ENCODE data around the gene DOCK11.

Gene DOCK11

DNA sequence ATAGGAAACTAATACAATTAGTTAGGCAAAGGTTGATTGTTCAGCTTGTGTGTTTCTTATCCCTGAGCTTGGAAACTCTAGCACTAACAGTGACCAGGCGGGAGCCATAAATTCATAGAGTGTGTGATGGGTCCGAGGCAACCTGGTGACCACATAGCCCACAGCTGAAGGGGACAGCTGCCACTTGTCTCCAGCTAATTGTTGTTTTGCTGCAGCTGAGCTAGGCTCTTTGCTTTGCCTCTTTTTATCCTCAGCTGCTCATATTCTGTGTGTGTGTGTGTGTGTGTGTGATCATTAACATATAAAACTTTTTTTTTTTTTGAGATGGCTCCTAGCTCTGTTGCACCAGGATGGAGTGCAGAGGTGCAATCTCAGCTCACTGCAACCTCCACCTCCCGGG, 53.2 kb downstream of the DOCK11 start:
- Histone ChIP-seq H3K9me3 (ENCODE audit: insufficient read depth, low read depth, low read length) (no peaks in the 10 kb centered on the region), H3K9ac (ENCODE audit: low read depth, low read length, poor library complexity, severe bottlenecking) (no peak overlapping the region), H3K9me2 (replicated peaks; ENCODE audit: low read depth, low read length) (no peaks in the 10 kb centered on the region), H3K4me2 (ENCODE audit: low read depth, low read length, poor library complexity, severe bottlenecking) (no peak overlapping the region), H3K4me3 (ENCODE audit: low read length, poor library complexity, severe bottlenecking) (no peak overlapping the region), H4K20me1 (ENCODE audit: insufficient read depth, low read length, poor library complexity, severe bottlenecking) (no peaks in the 10 kb centered on the region), H2AFZ (ENCODE audit: low read length) (no peak overlapping the region), H3K79me2 (ENCODE audit: insufficient read depth, low read length) (no peaks in the 10 kb centered on the region), H3K27me3 (ENCODE audit: insufficient read depth, low read length, poor library complexity, severe bottlenecking) (no peaks in the 10 kb centered on the region), H3K4me1 (ENCODE audit: insufficient read depth, low read length, poor library complexity, severe bottlenecking) (no peaks in the 10 kb centered on the region), H3F3A (ENCODE audit: low read depth) (no peaks in the 10 kb centered on the region), H3K36me3 (ENCODE audit: insufficient read depth, low read length) (peaks cover 22% of the 10 kb centered on the region; the same call in 1 of the 2 replicates)
- no peak for TF ChIP-seq EZH2phosphoT487 (IDR thresholded peaks at IDR 0.05; ENCODE audit: borderline replicate concordance)
- TF ChIP-seq, protein P1, sequence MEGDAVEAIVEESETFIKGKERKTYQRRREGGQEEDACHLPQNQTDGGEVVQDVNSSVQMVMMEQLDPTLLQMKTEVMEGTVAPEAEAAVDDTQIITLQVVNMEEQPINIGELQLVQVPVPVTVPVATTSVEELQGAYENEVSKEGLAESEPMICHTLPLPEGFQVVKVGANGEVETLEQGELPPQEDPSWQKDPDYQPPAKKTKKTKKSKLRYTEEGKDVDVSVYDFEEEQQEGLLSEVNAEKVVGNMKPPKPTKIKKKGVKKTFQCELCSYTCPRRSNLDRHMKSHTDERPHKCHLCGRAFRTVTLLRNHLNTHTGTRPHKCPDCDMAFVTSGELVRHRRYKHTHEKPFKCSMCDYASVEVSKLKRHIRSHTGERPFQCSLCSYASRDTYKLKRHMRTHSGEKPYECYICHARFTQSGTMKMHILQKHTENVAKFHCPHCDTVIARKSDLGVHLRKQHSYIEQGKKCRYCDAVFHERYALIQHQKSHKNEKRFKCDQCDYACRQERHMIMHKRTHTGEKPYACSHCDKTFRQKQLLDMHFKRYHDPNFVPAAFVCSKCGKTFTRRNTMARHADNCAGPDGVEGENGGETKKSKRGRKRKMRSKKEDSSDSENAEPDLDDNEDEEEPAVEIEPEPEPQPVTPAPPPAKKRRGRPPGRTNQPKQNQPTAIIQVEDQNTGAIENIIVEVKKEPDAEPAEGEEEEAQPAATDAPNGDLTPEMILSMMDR (conservative IDR thresholded peaks at IDR 0.05; ENCODE audit: low read length), result no peak

DNA sequence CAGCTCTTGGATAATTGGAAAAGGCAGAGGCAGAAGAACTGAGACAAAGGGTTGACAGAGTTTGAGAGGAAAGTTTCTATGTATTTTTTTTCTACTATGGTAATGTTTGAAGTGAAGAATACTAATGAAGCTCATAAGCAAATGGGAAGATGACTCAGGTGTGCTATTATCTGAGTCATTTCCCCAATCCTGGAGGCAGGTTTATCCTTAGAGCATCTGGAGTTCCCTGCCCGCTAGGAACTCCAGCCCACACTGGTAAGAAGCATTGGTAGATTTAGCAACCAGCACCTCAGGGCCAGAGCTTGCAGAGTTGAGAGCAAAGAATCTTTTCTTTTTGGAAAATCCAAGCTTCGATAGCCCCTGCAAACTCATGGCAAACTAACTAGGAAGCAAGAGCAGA, 55.2 kb downstream of the DOCK11 start:
- Histone ChIP-seq H3K9me3 (ENCODE audit: insufficient read depth, low read depth, low read length) (no peaks in the 10 kb centered on the region), H3K4me3 (ENCODE audit: low read length, poor library complexity, severe bottlenecking) (no peak overlapping the region), H3K9me2 (replicated peaks; ENCODE audit: low read depth, low read length) (no peaks in the 10 kb centered on the region), H3K36me3 (ENCODE audit: insufficient read depth, low read length) (peaks cover 8% of the 10 kb centered on the region; the same call in 1 of the 2 replicates), H3K4me2 (ENCODE audit: low read depth, low read length, poor library complexity, severe bottlenecking) (no peak overlapping the region), H3F3A (ENCODE audit: low read depth) (no peaks in the 10 kb centered on the region), H2AFZ (ENCODE audit: low read length) (no peak overlapping the region), H3K4me1 (ENCODE audit: insufficient read depth, low read length, poor library complexity, severe bottlenecking) (no peaks in the 10 kb centered on the region), H3K9ac (ENCODE audit: low read depth, low read length, poor library complexity, severe bottlenecking) (no peak overlapping the region), H3K27me3 (ENCODE audit: insufficient read depth, low read length, poor library complexity, severe bottlenecking) (no peaks in the 10 kb centered on the region), H4K20me1 (ENCODE audit: insufficient read depth, low read length, poor library complexity, severe bottlenecking) (no peaks in the 10 kb centered on the region), H3K79me2 (ENCODE audit: insufficient read depth, low read length) (no peaks in the 10 kb centered on the region)
- TF ChIP-seq, protein P1 (conservative IDR thresholded peaks at IDR 0.05; ENCODE audit: low read length), result no peak

DNA sequence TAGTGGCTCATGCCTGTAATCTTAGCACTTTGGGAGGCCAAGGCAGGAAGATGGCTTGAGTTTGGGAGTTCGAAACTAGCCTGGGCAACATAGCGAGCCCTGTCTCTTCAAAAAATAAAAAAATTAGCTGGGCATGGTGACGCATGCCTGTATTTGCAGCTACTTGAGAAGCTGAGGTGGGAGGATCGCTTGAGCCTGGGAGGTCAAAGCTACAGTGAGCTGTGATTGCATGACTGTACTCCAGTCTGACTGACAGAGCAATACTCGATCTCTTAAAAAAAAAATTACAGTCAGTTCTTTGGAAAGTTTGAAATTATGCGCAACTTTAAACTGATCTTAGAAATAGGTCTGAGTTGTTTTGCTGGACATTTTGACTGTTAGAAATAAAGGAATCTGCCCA, 55.8 kb downstream of the DOCK11 start:
- H3F3A ChIP-seq (ENCODE audit: low read depth), result no peaks in the 10 kb centered on the region
- H3K27me3 ChIP-seq (ENCODE audit: insufficient read depth, low read length, poor library complexity, severe bottlenecking), result no peaks in the 10 kb centered on the region
- no peaks in the 10 kb centered on the region for H3K9me3 ChIP-seq (ENCODE audit: insufficient read depth, low read depth, low read length)
- no peaks in the 10 kb centered on the region for H4K20me1 ChIP-seq (ENCODE audit: insufficient read depth, low read length, poor library complexity, severe bottlenecking)
- no peak overlapping the region for H3K4me3 ChIP-seq (ENCODE audit: low read length, poor library complexity, severe bottlenecking)
- peaks cover 7% of the 10 kb centered on the region; the same call in 1 of the 2 replicates for H3K36me3 ChIP-seq (ENCODE audit: insufficient read depth, low read length)
- no peaks in the 10 kb centered on the region for H3K4me1 ChIP-seq (ENCODE audit: insufficient read depth, low read length, poor library complexity, severe bottlenecking)
- no peak for TF ChIP-seq EZH2phosphoT487 (IDR thresholded peaks at IDR 0.05; ENCODE audit: borderline replicate concordance)
- TF ChIP-seq, protein P1 (conservative IDR thresholded peaks at IDR 0.05; ENCODE audit: low read length), result no peak
- H3K79me2 ChIP-seq (ENCODE audit: insufficient read depth, low read length), result no peaks in the 10 kb centered on the region
- H2AFZ ChIP-seq (ENCODE audit: low read length), result no peak overlapping the region
- H3K9me2 ChIP-seq (replicated peaks; ENCODE audit: low read depth, low read length), result no peaks in the 10 kb centered on the region
- H3K9ac ChIP-seq (ENCODE audit: low read depth, low read length, poor library complexity, severe bottlenecking), result no peak overlapping the region
- no peak overlapping the region for H3K4me2 ChIP-seq (ENCODE audit: low read depth, low read length, poor library complexity, severe bottlenecking)
